Prostate gland (tissue), 2 donors: ENCODE results near the gene IFNL2.

ENCODE experiments used
- POLR2A ChIP-seq: fragments of 450-650 bp; IDR thresholded peaks from one replicate; pipeline ENCODE4 v1.6.1; 2016; ENCODE audit warnings: antibody characterized with exemption, mild to moderate bottlenecking
- TF ChIP-seq, protein P1 (sequence below), 4 experiments: fragments of 200-600 bp in 2 of 4; fragments of 450-650 bp in 2 of 4; sonication (generic) in 2 of 4; IDR thresholded peaks; 1 replicate in 3 of 4; 2 replicates in 1 of 4; pipeline ENCODE4 v1.5.1; 2016 to 2019; ENCODE audit warnings: antibody characterized with exemption in 4 of 4, mild to moderate bottlenecking in 2 of 4, moderate library complexity in 2 of 4

DNA sequence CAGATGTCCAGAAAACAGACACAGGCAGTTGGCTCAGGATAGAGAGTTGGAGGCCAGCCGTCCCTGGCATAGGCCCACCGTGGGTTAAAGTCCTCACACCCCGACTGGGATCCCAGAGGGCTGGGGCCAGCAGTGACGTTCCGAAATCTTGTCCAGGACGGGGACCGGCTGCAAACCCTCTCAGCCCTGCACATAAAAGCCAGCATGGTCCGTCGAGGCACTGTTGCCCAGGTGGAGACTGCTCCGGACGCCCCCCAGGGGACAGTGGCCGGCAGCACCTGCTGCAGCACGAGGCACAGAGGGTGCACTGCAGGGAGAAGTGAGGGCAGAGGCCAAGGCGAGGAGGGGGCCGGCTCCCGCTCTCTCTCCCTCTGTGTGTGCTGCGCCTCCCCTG lies 4.3 kb upstream of the IFNL2 start:
- TF ChIP-seq, protein P1, sequence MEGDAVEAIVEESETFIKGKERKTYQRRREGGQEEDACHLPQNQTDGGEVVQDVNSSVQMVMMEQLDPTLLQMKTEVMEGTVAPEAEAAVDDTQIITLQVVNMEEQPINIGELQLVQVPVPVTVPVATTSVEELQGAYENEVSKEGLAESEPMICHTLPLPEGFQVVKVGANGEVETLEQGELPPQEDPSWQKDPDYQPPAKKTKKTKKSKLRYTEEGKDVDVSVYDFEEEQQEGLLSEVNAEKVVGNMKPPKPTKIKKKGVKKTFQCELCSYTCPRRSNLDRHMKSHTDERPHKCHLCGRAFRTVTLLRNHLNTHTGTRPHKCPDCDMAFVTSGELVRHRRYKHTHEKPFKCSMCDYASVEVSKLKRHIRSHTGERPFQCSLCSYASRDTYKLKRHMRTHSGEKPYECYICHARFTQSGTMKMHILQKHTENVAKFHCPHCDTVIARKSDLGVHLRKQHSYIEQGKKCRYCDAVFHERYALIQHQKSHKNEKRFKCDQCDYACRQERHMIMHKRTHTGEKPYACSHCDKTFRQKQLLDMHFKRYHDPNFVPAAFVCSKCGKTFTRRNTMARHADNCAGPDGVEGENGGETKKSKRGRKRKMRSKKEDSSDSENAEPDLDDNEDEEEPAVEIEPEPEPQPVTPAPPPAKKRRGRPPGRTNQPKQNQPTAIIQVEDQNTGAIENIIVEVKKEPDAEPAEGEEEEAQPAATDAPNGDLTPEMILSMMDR (IDR thresholded peaks at IDR 0.05) = no peak
- no peak for TF ChIP-seq POLR2A
